Common myeloid progenitor, CD34-positive (primary cell): Measurements from ENCODE around the gene GDNF.

Experiments
- CTCF ChIA-PET: fragments of 350-600 bp; sonication (Branson Sonifier 250); formaldehyde crosslinking; loops from one replicate; lab custom pipeline; 2021; ENCODE audit warnings: antibody characterized with exemption; lab: Charles Lee
- POLR2A ChIA-PET: fragments of 350-600 bp; sonication (Branson Sonifier 250); formaldehyde crosslinking; loops from one replicate; lab custom pipeline; 2021; ENCODE audit warnings: antibody characterized with exemption; lab: Charles Lee
- DNase-seq, 3 donors: peaks; one replicate each; pipeline versions ENCODE4 v3.0.0 to v3.0.0-alpha.2; 2013
- H3K27ac ChIP-seq, 2 experiments: 1 replicate in 1 of 2; 2 replicates in 1 of 2; pipeline ENCODE4 v1.7.0; 2013; ENCODE audit warnings: inconsistent platforms in 2 of 2, low read length in 2 of 2, mild to moderate bottlenecking in 2 of 2, low read depth in 1 of 2, moderate library complexity in 1 of 2; ENCODE audit not compliant: severe bottlenecking in 2 of 2, insufficient read depth in 1 of 2, poor library complexity in 1 of 2
- H3K27me3 ChIP-seq, 5 experiments: replicated peaks in 2 of 5; 1 replicate in 3 of 5; 2 replicates in 2 of 5; pipeline versions ENCODE4 v1.6.1 to v1.7.0; 2013; ENCODE audit warnings: low read length in 4 of 5, mild to moderate bottlenecking in 2 of 5, moderate library complexity in 2 of 5, inconsistent platforms in 1 of 5; ENCODE audit not compliant: insufficient read depth in 5 of 5, control insufficient read depth in 4 of 5
- H3K36me3 ChIP-seq, 4 experiments: 1 replicate in 2 of 4; 2 replicates in 2 of 4; pipeline versions ENCODE4 v1.6.1 to v1.7.0; 2013; ENCODE audit warnings: low read length in 3 of 4, control low read depth in 1 of 4, mild to moderate bottlenecking in 1 of 4; ENCODE audit not compliant: control insufficient read depth in 4 of 4, insufficient read depth in 4 of 4
- H3K4me1 ChIP-seq, 4 experiments: 1 replicate in 3 of 4; 2 replicates in 1 of 4; pipeline versions ENCODE4 v1.6.1 to v1.7.1; 2013; ENCODE audit warnings: low read length in 3 of 4, mild to moderate bottlenecking in 3 of 4, control low read depth in 1 of 4, inconsistent platforms in 1 of 4, moderate library complexity in 1 of 4; ENCODE audit not compliant: control insufficient read depth in 4 of 4, insufficient read depth in 4 of 4; ENCODE audit errors: control extremely low read depth in 1 of 4
- H3K4me3 ChIP-seq, 7 experiments: 1 replicate in 4 of 7; 2 replicates in 3 of 7; pipeline versions ENCODE4 v1.5.1 to v1.7.0; 2013; ENCODE audit warnings: mild to moderate bottlenecking in 7 of 7, low read length in 6 of 7, moderate library complexity in 6 of 7, inconsistent platforms in 2 of 7, low read depth in 2 of 7, control low read depth in 1 of 7; ENCODE audit not compliant: insufficient read depth in 4 of 7, control insufficient read depth in 1 of 7; ENCODE audit errors: extremely low read depth in 1 of 7
- H3K9me3 ChIP-seq, 5 experiments: 1 replicate in 4 of 5; 2 replicates in 1 of 5; pipeline versions ENCODE4 v1.6.1 to v1.7.1; 2013; ENCODE audit warnings: low read length in 4 of 5, mild to moderate bottlenecking in 2 of 5, inconsistent platforms in 1 of 5, low read depth in 1 of 5, moderate library complexity in 1 of 5; ENCODE audit not compliant: control insufficient read depth in 4 of 5, insufficient read depth in 2 of 5; ENCODE audit errors: control extremely low read depth in 1 of 5
- WGBS: methylation state at CpG from one replicate; pipeline ENCODE4 v1.1.5; 2013; ENCODE audit not compliant: insufficient coverage; 5-methylcytosine and 5-hydroxymethylcytosine counted together

The GDNF gene

GRCh38 chr5:37773809-37774208 is 66.0 kb downstream of the GDNF start:
- ChIA-PET POLR2A (no interaction called here), CTCF (interaction anchor here (1.5 to 2.3 kb wide), 2 partner anchors 8 to 14 kb away, joined by 3 to 7 read pairs; no protein-coding TSS in a partner anchor)
- H3K27me3 ChIP-seq: peaks cover 0 to 2% (median 0%) of the 10 kb centered on the region in 5 experiments
- WGBS: no CpG with 5 or more reads among the region's 1 CpG
- no peak overlapping the region for H3K27ac ChIP-seq
- H3K9me3 ChIP-seq: peaks cover 0 to 10% (median 6%) of the 10 kb centered on the region in 5 experiments
- H3K36me3 ChIP-seq: no peaks in the 10 kb centered on the region
- H3K4me3 ChIP-seq: no peak overlapping the region
- no peak for DNase-seq
- peaks cover 0 to 2% (median 0%) of the 10 kb centered on the region in 4 experiments for H3K4me1 ChIP-seq

DNA sequence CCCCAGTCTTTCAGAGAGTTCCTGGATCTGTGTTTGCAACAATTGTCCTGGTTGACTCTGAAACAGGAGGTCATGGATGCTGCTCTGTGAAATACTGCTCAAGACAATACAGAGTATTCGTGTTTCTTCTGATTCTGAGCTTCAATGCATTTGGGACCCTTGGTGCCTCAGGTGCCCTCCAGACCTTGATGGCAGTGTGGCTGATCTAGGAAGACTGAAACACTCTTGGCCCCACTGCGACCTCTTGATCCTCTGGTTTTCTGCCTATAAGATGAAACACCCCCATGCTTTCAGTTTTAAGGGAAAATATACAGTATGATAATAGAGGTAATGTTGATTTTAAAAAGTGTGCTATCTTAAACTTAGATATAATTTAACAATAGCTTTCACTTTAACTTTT is 67.6 kb downstream of the GDNF start:
- Histone ChIP-seq H3K36me3 (no peaks in the 10 kb centered on the region), H3K27me3 (peaks cover 0 to 5% (median 0%) of the 10 kb centered on the region in 5 experiments), H3K4me3 (no peak overlapping the region), H3K27ac (no peak overlapping the region), H3K4me1 (peaks cover 0 to 2% (median 0%) of the 10 kb centered on the region in 4 experiments), H3K9me3 (peaks cover 0 to 10% (median 6%) of the 10 kb centered on the region in 5 experiments)
- CTCF ChIA-PET: interaction anchor here (0.6 kb wide), 1 partner anchor 13 kb away, joined by 4 read pairs; no protein-coding TSS in a partner anchor
- DNase-seq: no peak
- 100% methylated on average over 1 of the region's 2 CpGs for WGBS
- POLR2A ChIA-PET: no interaction called here

DNA sequence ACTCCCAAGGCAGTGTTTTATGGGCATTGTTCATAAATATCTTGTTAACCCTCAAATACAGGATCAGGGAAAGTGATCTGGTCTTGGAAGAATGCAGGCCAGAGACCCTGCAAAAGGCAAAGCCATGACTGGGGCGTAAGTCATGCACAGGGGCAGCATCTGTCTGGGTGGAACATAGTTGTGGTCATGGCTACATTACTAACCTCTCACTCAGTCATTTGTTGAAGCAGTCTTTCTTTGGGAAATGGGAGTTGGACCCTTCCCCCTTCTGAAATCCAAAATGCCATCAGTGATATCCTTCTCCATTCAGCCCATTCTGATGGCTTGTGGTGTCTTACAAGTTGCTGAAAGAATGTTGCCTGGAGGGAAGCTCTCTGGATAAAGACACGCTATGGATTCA is 68.1 kb downstream of the GDNF start:
- 46% methylated on average over 2 of the region's 2 CpGs for WGBS
- H3K9me3 ChIP-seq: peaks cover 0 to 10% (median 6%) of the 10 kb centered on the region in 5 experiments
- no peaks in the 10 kb centered on the region for H3K36me3 ChIP-seq
- DNase-seq: no peak
- peaks cover 0 to 2% (median 0%) of the 10 kb centered on the region in 4 experiments for H3K4me1 ChIP-seq
- CTCF ChIA-PET: no interaction called here
- POLR2A ChIA-PET: no interaction called here
- no peak overlapping the region for H3K4me3 ChIP-seq
- H3K27ac ChIP-seq: no peak overlapping the region
- peaks cover 0 to 7% (median 0%) of the 10 kb centered on the region in 5 experiments for H3K27me3 ChIP-seq

- ChIA-PET POLR2A (no interaction called here), CTCF (no interaction called here)
- peaks cover 0 to 7% (median 0%) of the 10 kb centered on the region in 5 experiments for H3K27me3 ChIP-seq
- WGBS: 97% methylated on average over 3 of the region's 3 CpGs
- peaks cover 0 to 2% (median 0%) of the 10 kb centered on the region in 4 experiments for H3K4me1 ChIP-seq
- H3K36me3 ChIP-seq: no peaks in the 10 kb centered on the region
- no peak for DNase-seq
- peaks cover 0 to 10% (median 6%) of the 10 kb centered on the region in 5 experiments for H3K9me3 ChIP-seq
- no peak overlapping the region for H3K4me3 ChIP-seq
- H3K27ac ChIP-seq: no peak overlapping the region
Measured at GRCh38 chr5:37771203-37771611, 68.6 kb downstream of the GDNF start.

- ChIA-PET POLR2A (no interaction called here), CTCF (no interaction called here)
- no peak overlapping the region for H3K27ac ChIP-seq
- peaks cover 0 to 10% (median 6%) of the 10 kb centered on the region in 5 experiments for H3K9me3 ChIP-seq
- H3K4me1 ChIP-seq: peaks cover 0 to 2% (median 0%) of the 10 kb centered on the region in 4 experiments
- 63% methylated on average over 1 of the region's 1 CpG for WGBS
- no peaks in the 10 kb centered on the region for H3K36me3 ChIP-seq
- peaks cover 0 to 7% (median 0%) of the 10 kb centered on the region in 5 experiments for H3K27me3 ChIP-seq
- H3K4me3 ChIP-seq: no peak overlapping the region
- no peak for DNase-seq
Measured at GRCh38 chr5:37770786-37771185, 69.1 kb downstream of the GDNF start.

DNA sequence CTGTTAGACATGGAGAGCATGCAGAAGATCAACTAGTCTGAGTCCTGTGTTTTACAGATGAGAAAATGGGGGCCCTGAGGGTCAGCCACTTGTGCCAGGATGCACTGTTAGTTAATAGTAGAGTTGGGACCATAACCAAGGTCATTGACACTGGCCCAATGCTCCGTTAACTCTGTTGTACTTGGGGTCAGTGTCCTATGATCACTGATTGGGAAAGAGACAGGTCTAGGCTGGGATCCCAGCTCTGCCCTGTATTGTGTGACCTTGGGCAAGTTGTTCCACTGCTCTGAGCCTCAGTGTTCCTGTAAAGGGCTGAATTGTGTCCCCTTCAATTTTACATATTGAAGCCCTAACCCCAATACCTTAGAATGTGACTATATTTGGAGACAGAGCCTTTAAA is 70.0 kb downstream of the GDNF start:
- H3K4me1 ChIP-seq: peaks cover 0 to 2% (median 0%) of the 10 kb centered on the region in 4 experiments
- no peak overlapping the region for H3K4me3 ChIP-seq
- WGBS: 100% methylated on average over 1 of the region's 1 CpG
- peaks cover 0 to 7% (median 0%) of the 10 kb centered on the region in 5 experiments for H3K27me3 ChIP-seq
- ChIA-PET POLR2A (no interaction called here), CTCF (no interaction called here)
- no peaks in the 10 kb centered on the region for H3K36me3 ChIP-seq
- DNase-seq: no peak
- no peak overlapping the region for H3K27ac ChIP-seq
- H3K9me3 ChIP-seq: peaks cover 0 to 6% (median 3%) of the 10 kb centered on the region in 5 experiments

- no peak overlapping the region for H3K4me3 ChIP-seq
- H3K27ac ChIP-seq: no peak overlapping the region
- CTCF ChIA-PET: no interaction called here
- DNase-seq: no peak
- POLR2A ChIA-PET: no interaction called here
- 100% methylated on average over 1 of the region's 4 CpGs for WGBS
- H3K4me1 ChIP-seq: peaks cover 0 to 2% (median 0%) of the 10 kb centered on the region in 4 experiments
- H3K27me3 ChIP-seq: peaks cover 0 to 7% (median 0%) of the 10 kb centered on the region in 5 experiments
- H3K9me3 ChIP-seq: peaks cover 0 to 2% (median 0%) of the 10 kb centered on the region in 5 experiments
- H3K36me3 ChIP-seq: no peaks in the 10 kb centered on the region
Measured at GRCh38 chr5:37769108-37769507, 70.7 kb downstream of the GDNF start.
